Astrocyte (in vitro differentiated cells and primary cell): ENCODE data around the gene NOX1.

Experiments
- EZH2 ChIP-seq: IDR thresholded peaks from 2 replicates; pipeline ENCODE4 v1.6.1; 2012; ENCODE audit warnings: mild to moderate bottlenecking, low read length, inconsistent platforms; ENCODE audit not compliant: insufficient read depth
- TF ChIP-seq, protein P1 (sequence below): IDR thresholded peaks from 2 replicates; pipeline ENCODE4 v1.5.1; 2011; ENCODE audit warnings: low read depth, mild to moderate bottlenecking, inconsistent platforms, low read length, moderate library complexity; ENCODE audit not compliant: insufficient read depth

GRCh38 chrX:100852810-100853209, 21.3 kb downstream of the NOX1 start:
- TF ChIP-seq, protein P1, sequence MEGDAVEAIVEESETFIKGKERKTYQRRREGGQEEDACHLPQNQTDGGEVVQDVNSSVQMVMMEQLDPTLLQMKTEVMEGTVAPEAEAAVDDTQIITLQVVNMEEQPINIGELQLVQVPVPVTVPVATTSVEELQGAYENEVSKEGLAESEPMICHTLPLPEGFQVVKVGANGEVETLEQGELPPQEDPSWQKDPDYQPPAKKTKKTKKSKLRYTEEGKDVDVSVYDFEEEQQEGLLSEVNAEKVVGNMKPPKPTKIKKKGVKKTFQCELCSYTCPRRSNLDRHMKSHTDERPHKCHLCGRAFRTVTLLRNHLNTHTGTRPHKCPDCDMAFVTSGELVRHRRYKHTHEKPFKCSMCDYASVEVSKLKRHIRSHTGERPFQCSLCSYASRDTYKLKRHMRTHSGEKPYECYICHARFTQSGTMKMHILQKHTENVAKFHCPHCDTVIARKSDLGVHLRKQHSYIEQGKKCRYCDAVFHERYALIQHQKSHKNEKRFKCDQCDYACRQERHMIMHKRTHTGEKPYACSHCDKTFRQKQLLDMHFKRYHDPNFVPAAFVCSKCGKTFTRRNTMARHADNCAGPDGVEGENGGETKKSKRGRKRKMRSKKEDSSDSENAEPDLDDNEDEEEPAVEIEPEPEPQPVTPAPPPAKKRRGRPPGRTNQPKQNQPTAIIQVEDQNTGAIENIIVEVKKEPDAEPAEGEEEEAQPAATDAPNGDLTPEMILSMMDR: no peak
- no peak for TF ChIP-seq EZH2
